A549 treated with CpdA at 1 μM for 4 hours (cell line): ENCODE results near the gene NUP54. TPM values are rescaled to one million over a fixed set of nuclear protein-coding genes. Genes with fewer than 3 reads are reported as not detected.

Source experiments
- total RNA-seq: library from RNA; stranded (reverse); fragments of 200-300 nt; extraction: Qiagen RNA extraction; gene quantifications from 5 replicates; pipeline ENCODE4 v1.2.3, GENCODE V29; 2022; ENCODE audit warnings: low read depth

NUP54 gene
- 24.9 to 43.7 TPM (median 26.4 TPM) in 5 replicates for total RNA-seq

GRCh38 chr4:76148142-76148865 is at the start of gene NUP54:
Gene NUP54 (minus strand): TSS chr4:76148397. CDS start chr4:76148374, 23 bp downstream.

GRCh38 chr4:76074468-76074867 is 73.7 kb downstream of the NUP54 start, which contains the start of gene ART3:
Gene ART3 (plus strand): TSS chr4:76074709. CDS start chr4:76075890, 1,181 bp downstream.

Other genes starting within 250 kb of the NUP54 start
- not detected in 5 replicates for gene PPEF2, start 245.9 kb downstream of the NUP54 start, total RNA-seq
- 22.6 to 26.2 TPM (median 23.9 TPM) in 5 replicates for gene NAAA, start 207.4 kb downstream of the NUP54 start, total RNA-seq
- gene SDAD1, start 157.5 kb downstream of the NUP54 start, total RNA-seq: 13.7 to 19.9 TPM (median 14.1 TPM) in 5 replicates
- gene CXCL9, start 140.9 kb downstream of the NUP54 start, total RNA-seq: not detected in 5 replicates
- 0.07 to 0.27 TPM (median 0.12 TPM) in 3 of 5 replicates, not detected in the others for gene CXCL10, start 124.9 kb downstream of the NUP54 start, total RNA-seq
- 0.23 to 0.42 TPM (median 0.29 TPM) in 5 replicates for gene CXCL11, start 112.3 kb downstream of the NUP54 start, total RNA-seq
- not detected in 5 replicates for gene ART3, start 73.7 kb downstream of the NUP54 start, total RNA-seq
- gene SCARB2, start 65.4 kb upstream of the NUP54 start, total RNA-seq: 40.6 to 57.3 TPM (median 53.1 TPM) in 5 replicates
- 0.08 to 0.23 TPM (median 0.08 TPM) in 3 of 5 replicates, not detected in the others for gene FAM47E, start 103.3 kb upstream of the NUP54 start, total RNA-seq
- gene STBD1, start 158.3 kb upstream of the NUP54 start, total RNA-seq: 5.7 to 7.3 TPM (median 6.6 TPM) in 5 replicates